ENCODE measurements around the gene FAM131B. TPM values are rescaled to one million over a fixed set of nuclear protein-coding genes. Genes with fewer than 3 reads are reported as not detected.
A peak's percentile ranks its signal among the peaks of the same experiment; 100 is the strongest.

Gene FAM131B
- total and polyA plus RNA-seq, 9 of the 15 experiments (the other 6 are each of a cell fraction or from before 2014, with no cell fraction given) = 0.03 to 0.04 TPM; not detected in 7

GRCh38 chr7:143360788-143361551 lies 1.5 kb downstream of the FAM131B start:
- in situ Hi-C loops (cut with MboI) = no loop called here
- Histone ChIP-seq H3K79me2 (ENCODE audit: control insufficient read depth, insufficient read depth, low read length) (no peaks in the 10 kb centered on the region), H3K36me3 (ENCODE audit: control insufficient read depth, insufficient read depth, low read length) (no peaks in the 10 kb centered on the region), H3K4me3 (no peak overlapping the region), H3K27me3 (ENCODE audit: control insufficient read depth in 2 of 2, insufficient read depth in 2 of 2, low read length in 2 of 2) (peaks cover 74 to 75% of the 10 kb centered on the region in 2 experiments), H3K9me3 (replicated peaks; ENCODE audit: control insufficient read depth, insufficient read depth, low read depth, low read length) (no peaks in the 10 kb centered on the region), H3K9me1 (ENCODE audit: control insufficient read depth, insufficient read depth, low read length) (peaks cover 3% of the 10 kb centered on the region), H3K4me1 (replicated peaks in 1 of 2; ENCODE audit: control insufficient read depth in 2 of 2, insufficient read depth in 2 of 2, low read length in 2 of 2) (peaks cover 0 to 17% of the 10 kb centered on the region in 2 experiments; a peak in 2 of 5 replicates), H4K20me1 (replicated peaks; ENCODE audit: control insufficient read depth, insufficient read depth, low read length) (peaks cover 9% of the 10 kb centered on the region; the same call in 1 of the 2 replicates), H3K9ac (ENCODE audit: insufficient read depth in 1 of 2, low read depth in 2 of 2, low read length in 2 of 2) (no peak overlapping the region), H3K4me2 (ENCODE audit: insufficient read depth, low read length) (no peak overlapping the region), H2AFZ (ENCODE audit: low read depth, low read length) (no peak overlapping the region), H3K27ac (ENCODE audit: extremely low read depth, low read depth, low read length) (no peak overlapping the region)
- intact Hi-C loops (cut with micrococcal nuclease) = no loop called here
- BruUV-seq (replicated peaks) = no TSS peak
- TF ChIP-seq, protein P1, sequence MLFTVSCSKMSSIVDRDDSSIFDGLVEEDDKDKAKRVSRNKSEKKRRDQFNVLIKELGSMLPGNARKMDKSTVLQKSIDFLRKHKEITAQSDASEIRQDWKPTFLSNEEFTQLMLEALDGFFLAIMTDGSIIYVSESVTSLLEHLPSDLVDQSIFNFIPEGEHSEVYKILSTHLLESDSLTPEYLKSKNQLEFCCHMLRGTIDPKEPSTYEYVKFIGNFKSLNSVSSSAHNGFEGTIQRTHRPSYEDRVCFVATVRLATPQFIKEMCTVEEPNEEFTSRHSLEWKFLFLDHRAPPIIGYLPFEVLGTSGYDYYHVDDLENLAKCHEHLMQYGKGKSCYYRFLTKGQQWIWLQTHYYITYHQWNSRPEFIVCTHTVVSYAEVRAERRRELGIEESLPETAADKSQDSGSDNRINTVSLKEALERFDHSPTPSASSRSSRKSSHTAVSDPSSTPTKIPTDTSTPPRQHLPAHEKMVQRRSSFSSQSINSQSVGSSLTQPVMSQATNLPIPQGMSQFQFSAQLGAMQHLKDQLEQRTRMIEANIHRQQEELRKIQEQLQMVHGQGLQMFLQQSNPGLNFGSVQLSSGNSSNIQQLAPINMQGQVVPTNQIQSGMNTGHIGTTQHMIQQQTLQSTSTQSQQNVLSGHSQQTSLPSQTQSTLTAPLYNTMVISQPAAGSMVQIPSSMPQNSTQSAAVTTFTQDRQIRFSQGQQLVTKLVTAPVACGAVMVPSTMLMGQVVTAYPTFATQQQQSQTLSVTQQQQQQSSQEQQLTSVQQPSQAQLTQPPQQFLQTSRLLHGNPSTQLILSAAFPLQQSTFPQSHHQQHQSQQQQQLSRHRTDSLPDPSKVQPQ (CRISPR knock-in tag; IDR thresholded peaks at IDR 0.05; ENCODE audit: borderline replicate concordance) = no peak
- TF ChIP-seq VEZF1 (CRISPR knock-in tag; IDR thresholded peaks at IDR 0.05) = peak; percentile 34; the same call in 1 of the 2 replicates
- POLR2A ChIA-PET = interaction anchor here (1.7 kb wide), 1 partner anchor 12 kb away, joined by 7 read pairs; no protein-coding TSS in a partner anchor
- ATAC-seq (no peak), DNase-seq (ENCODE audit: extremely low read depth in 1 of 4, low spot score in 3 of 4) (peak in 3 of 4 experiments; percentile 45 to 55 (median 53)), FAIRE-seq (no peak)
- CTCF ChIA-PET (ENCODE audit: low intra/inter-chr PET ratio) = no interaction called here
- 8% methylated on average over 13 of the region's 19 CpGs for WGBS (ENCODE audit: insufficient coverage, low coverage, missing lambda C conversion rate)
